A549 (cell line): ENCODE results near the gene CAMTA1.

Experiments used
- CTCF ChIP-seq: fragments of >200 bp; sonication (Bioruptor Twin); formaldehyde crosslinking; IDR thresholded peaks from 3 replicates; pipeline ENCODE4 v1.5.1; 2016
- JUN ChIP-seq, 2 experiments: fragments of >200 bp; sonication (Bioruptor Twin); formaldehyde crosslinking; IDR thresholded peaks; 2 replicates in 1 of 2; 3 replicates in 1 of 2; pipeline ENCODE4 v1.6.1; 2016 to 2017

GRCh38 chr1:7375781-7376660, 590.8 kb downstream of the CAMTA1 start:
- TF ChIP-seq CTCF (no peak), JUN (IDR thresholded peaks at IDR 0.05) (no peak)
